Endodermal cell (in vitro differentiated cells): ENCODE results near the gene PRKAG3. TPM values are rescaled to one million over a fixed set of nuclear protein-coding genes. Genes with fewer than 3 reads are reported as not detected.

ENCODE experiments used
- DNase-seq: peaks from one replicate; pipeline ENCODE4 v3.0.0-alpha.2; 2017
- H3K27ac ChIP-seq: 2 replicates; pipeline ENCODE4 v1.5.1; 2013; ENCODE audit warnings: mild to moderate bottlenecking, low read depth, low read length, moderate library complexity
- H3K27me3 ChIP-seq: 2 replicates; pipeline ENCODE4 v1.6.1; 2013; ENCODE audit warnings: mild to moderate bottlenecking, low read length, moderate library complexity; ENCODE audit not compliant: insufficient read depth, control insufficient read depth, poor library complexity, severe bottlenecking
- H3K36me3 ChIP-seq: 2 replicates; pipeline ENCODE4 v1.7.0; 2013; ENCODE audit warnings: mild to moderate bottlenecking, low read length, moderate library complexity; ENCODE audit not compliant: control insufficient read depth, insufficient read depth
- H3K4me1 ChIP-seq: one replicate; pipeline ENCODE4 v1.7.0; 2013; ENCODE audit warnings: low read length; ENCODE audit not compliant: control insufficient read depth, insufficient read depth
- H3K4me3 ChIP-seq: 2 replicates; pipeline ENCODE4 v1.5.1; 2013; ENCODE audit warnings: mild to moderate bottlenecking, low read length, moderate library complexity
- H3K9ac ChIP-seq: 2 replicates; pipeline ENCODE4 v1.6.1; 2013; ENCODE audit warnings: mild to moderate bottlenecking, low read length, moderate library complexity; ENCODE audit not compliant: poor library complexity, severe bottlenecking; ENCODE audit errors: extremely low read depth
- H3K9me3 ChIP-seq: 2 replicates; pipeline ENCODE4 v1.6.1; 2013; ENCODE audit warnings: mild to moderate bottlenecking, low read length, moderate library complexity; ENCODE audit not compliant: control insufficient read depth
- H3K27ac Mint-ChIP-seq: 2 replicates; pipeline ENCODE4 v1.8.0; 2020; ENCODE audit warnings: mixed read lengths
- H3K27me3 Mint-ChIP-seq: 2 replicates; pipeline ENCODE4 v1.8.0; 2021; ENCODE audit warnings: mild to moderate bottlenecking, mixed read lengths; ENCODE audit not compliant: insufficient read depth
- H3K36me3 Mint-ChIP-seq: 2 replicates; pipeline ENCODE4 v1.8.0; 2020; ENCODE audit warnings: low read depth, mixed read lengths
- H3K4me1 Mint-ChIP-seq: 2 replicates; pipeline ENCODE4 v1.8.0; 2020; ENCODE audit warnings: mixed read lengths
- H3K4me3 Mint-ChIP-seq: 2 replicates; pipeline ENCODE4 v1.8.0; 2020; ENCODE audit warnings: mild to moderate bottlenecking, moderate library complexity, mixed read lengths
- H3K9me3 Mint-ChIP-seq: 2 replicates; pipeline ENCODE4 v1.8.0; 2020; ENCODE audit warnings: mild to moderate bottlenecking, mixed read lengths
- CTCF ChIP-seq: fragments of 200-600 bp; sonication (generic); conservative IDR thresholded peaks from 2 replicates; pipeline ENCODE4 v1.5.0; 2021; ENCODE audit warnings: antibody characterized with exemption, mild to moderate bottlenecking
- WGBS, 2 experiments: methylation state at CpG; one replicate each; pipeline versions ENCODE4 v1.1.5 to v1.1.7; 2013; ENCODE audit warnings: missing lambda C conversion rate in 2 of 2, mixed read lengths in 1 of 2; ENCODE audit not compliant: insufficient coverage in 1 of 2, insufficient read length in 1 of 2; 5-methylcytosine and 5-hydroxymethylcytosine counted together
- total RNA-seq, 2 donors: library from RNA; stranded (reverse); fragmentation: NEBNext Ultra II Directional in 1 of 2; extraction: Animal tissue kit (Norgen Biotek cat#: 25700) in 1 of 2; gene quantifications; 2 replicates in 1 of 2; 3 replicates in 1 of 2; pipeline ENCODE4 v1.2.1, GENCODE V29; 2021

The PRKAG3 gene
- total RNA-seq, 2 donors from 2014 or later = not detected

- no peaks in the 10 kb centered on the region for H3K9me3 Mint-ChIP-seq
- no peaks in the 10 kb centered on the region for H3K9me3 ChIP-seq
- H3K4me3 Mint-ChIP-seq = no peak overlapping the region
- no peak for DNase-seq
- peaks cover 2% of the 10 kb centered on the region for H3K36me3 ChIP-seq
- H3K4me3 ChIP-seq = no peak overlapping the region
- H3K4me1 Mint-ChIP-seq = no peaks in the 10 kb centered on the region
- H3K4me1 ChIP-seq = no peaks in the 10 kb centered on the region
- H3K27ac Mint-ChIP-seq = no peak overlapping the region
- no peak for TF ChIP-seq CTCF
- WGBS, 2 experiments = 86 to 94% methylated on average over 4 to 7 of the region's 7 CpGs
- H3K9ac ChIP-seq = no peak overlapping the region
- H3K27me3 Mint-ChIP-seq = no peaks in the 10 kb centered on the region
- H3K27ac ChIP-seq = no peak overlapping the region
- H3K36me3 Mint-ChIP-seq = peaks cover 13% of the 10 kb centered on the region
- no peaks in the 10 kb centered on the region for H3K27me3 ChIP-seq
Measured at GRCh38 chr2:218824004-218824403, 7.6 kb downstream of the PRKAG3 start.

- H3K9me3 ChIP-seq = no peaks in the 10 kb centered on the region
- Mint-ChIP-seq H3K9me3 (no peaks in the 10 kb centered on the region), H3K27ac (no peak overlapping the region), H3K4me3 (no peak overlapping the region), H3K27me3 (no peaks in the 10 kb centered on the region), H3K4me1 (no peaks in the 10 kb centered on the region), H3K36me3 (peaks cover 20% of the 10 kb centered on the region)
- H3K27me3 ChIP-seq = no peaks in the 10 kb centered on the region
- H3K36me3 ChIP-seq = peaks cover 8% of the 10 kb centered on the region
- WGBS, 2 experiments = 89 to 94% methylated on average over 9 of the region's 9 CpGs
- no peak overlapping the region for H3K27ac ChIP-seq
- H3K9ac ChIP-seq = no peak overlapping the region
- no peak overlapping the region for H3K4me3 ChIP-seq
- no peaks in the 10 kb centered on the region for H3K4me1 ChIP-seq
- no peak for TF ChIP-seq CTCF
- no peak for DNase-seq
Measured at GRCh38 chr2:218823196-218823855, 8.3 kb downstream of the PRKAG3 start.

GRCh38 chr2:218822622-218823021 is 9.0 kb downstream of the PRKAG3 start:
- no peaks in the 10 kb centered on the region for H3K27me3 ChIP-seq
- H3K27me3 Mint-ChIP-seq = no peaks in the 10 kb centered on the region
- H3K36me3 Mint-ChIP-seq = peaks cover 24% of the 10 kb centered on the region
- peak; percentile 37 for DNase-seq
- H3K4me1 ChIP-seq = no peaks in the 10 kb centered on the region
- no peak overlapping the region for H3K27ac ChIP-seq
- 83 to 89% methylated on average over 1 to 7 of the region's 7 CpGs for WGBS, 2 experiments
- H3K9me3 Mint-ChIP-seq = no peaks in the 10 kb centered on the region
- H3K36me3 ChIP-seq = peaks cover 15% of the 10 kb centered on the region
- no peak overlapping the region for H3K4me3 ChIP-seq
- H3K27ac Mint-ChIP-seq = no peak overlapping the region
- TF ChIP-seq CTCF = no peak
- H3K9ac ChIP-seq = no peak overlapping the region
- H3K4me1 Mint-ChIP-seq = no peaks in the 10 kb centered on the region
- no peak overlapping the region for H3K4me3 Mint-ChIP-seq
- H3K9me3 ChIP-seq = no peaks in the 10 kb centered on the region
